Endothelial cell of umbilical vein (primary cell): ENCODE measurements around the gene ZBTB44. TPM values are rescaled to one million over a fixed set of nuclear protein-coding genes. Genes with fewer than 3 reads are reported as not detected.

ENCODE experiments used
- BruUV-seq: library from RNA; stranded (reverse); fragments of 400-500 nt; replicated peaks from 2 replicates; lab custom pipeline; 2021; lab: Mats Ljungman, UMichigan
- CTCF ChIA-PET: fragments of 300-600, 350-600 bp; sonication (Branson Sonifier 250); formaldehyde crosslinking; loops from one replicate; lab custom pipeline; 2021; ENCODE audit warnings: antibody characterized with exemption, inconsistent platforms; lab: Charles Lee
- POLR2A ChIA-PET: fragments of 300-600, 350-600 bp; sonication (Branson Sonifier 250); formaldehyde crosslinking; loops from one replicate; lab custom pipeline; 2021; ENCODE audit warnings: antibody characterized with exemption, inconsistent platforms; lab: Charles Lee
- DNase-seq: peaks from one replicate; pipeline ENCODE4 v3.0.0-alpha.2; 2011; ENCODE audit warnings: low read depth, low spot score
- FAIRE-seq: peaks from 2 replicates; lab custom pipeline; 2011; peaks lifted over from hg19 to GRCh38; lab: Jason Lieb, UNC
- H2AFZ ChIP-seq: 2 replicates; pipeline ENCODE4 v1.6.0; 2012; ENCODE audit warnings: low read depth, low read length, control low read depth, inconsistent platforms
- H3K27ac ChIP-seq: 2 replicates; pipeline ENCODE4 v1.5.1; 2011; ENCODE audit warnings: low read depth, mild to moderate bottlenecking, control low read depth, low read length, moderate library complexity; ENCODE audit not compliant: insufficient read depth
- H3K27me3 ChIP-seq, 2 experiments: 2 replicates each; pipeline versions ENCODE4 v1.6.0 to v1.6.1; 2011; ENCODE audit warnings: low read length in 2 of 2, mixed read lengths in 1 of 2; ENCODE audit not compliant: control insufficient read depth in 2 of 2, insufficient read depth in 2 of 2
- H3K36me3 ChIP-seq, 2 experiments: 2 replicates in 1 of 2; 3 replicates in 1 of 2; pipeline ENCODE4 v1.5.1; 2011; ENCODE audit warnings: low read length in 2 of 2, mild to moderate bottlenecking in 1 of 2, moderate library complexity in 1 of 2; ENCODE audit not compliant: control insufficient read depth in 2 of 2, insufficient read depth in 2 of 2; ENCODE audit errors: extremely low read depth in 1 of 2
- H3K4me1 ChIP-seq: 3 replicates; pipeline ENCODE4 v1.5.1; 2011; ENCODE audit warnings: mild to moderate bottlenecking, low read length; ENCODE audit not compliant: control insufficient read depth, insufficient read depth; ENCODE audit errors: extremely low read depth
- H3K4me2 ChIP-seq: 2 replicates; pipeline ENCODE4 v1.6.1; 2011; ENCODE audit warnings: low read length, control low read depth, mixed read lengths; ENCODE audit not compliant: insufficient read depth
- H3K4me3 ChIP-seq, 3 experiments: fragments of 200-600 bp in 1 of 3; sonication (generic), shearing (Covaris generic) in 1 of 3; replicated peaks in 1 of 3; 2 replicates each; pipeline ENCODE4 v1.5.1; 2011 to 2016; ENCODE audit warnings: control low read depth in 3 of 3, low read length in 3 of 3, mild to moderate bottlenecking in 2 of 3, inconsistent platforms in 1 of 3, low read depth in 1 of 3, moderate library complexity in 1 of 3; ENCODE audit not compliant: insufficient read depth in 1 of 3
- H3K79me2 ChIP-seq: 2 replicates; pipeline ENCODE4 v1.6.0; 2012; ENCODE audit warnings: low read length, inconsistent platforms; ENCODE audit not compliant: control insufficient read depth, insufficient read depth
- H3K9ac ChIP-seq: replicated peaks from 2 replicates; pipeline ENCODE3; 2011; ENCODE audit warnings: low read length, control low read depth; ENCODE audit not compliant: insufficient read depth; ENCODE audit errors: extremely low read depth
- H3K9me1 ChIP-seq: replicated peaks from 3 replicates; pipeline ENCODE4 v1.6.0; 2011; ENCODE audit warnings: mild to moderate bottlenecking, low read length; ENCODE audit not compliant: control insufficient read depth, insufficient read depth; ENCODE audit errors: extremely low read depth
- H3K9me3 ChIP-seq: replicated peaks from 2 replicates; pipeline ENCODE4 v1.5.1; 2012; ENCODE audit warnings: low read length, inconsistent platforms; ENCODE audit not compliant: control insufficient read depth, insufficient read depth
- H4K20me1 ChIP-seq: replicated peaks from 2 replicates; pipeline ENCODE3; 2011; ENCODE audit warnings: mild to moderate bottlenecking, low read length; ENCODE audit not compliant: control insufficient read depth, insufficient read depth; ENCODE audit errors: extremely low read depth
- CTCF ChIP-seq, 2 donors: IDR thresholded peaks; 1 replicate in 1 of 2; 2 replicates in 1 of 2; pipeline ENCODE4 v1.5.1; 2011; ENCODE audit warnings: low read length in 2 of 2, mild to moderate bottlenecking in 2 of 2, moderate library complexity in 2 of 2, control low read depth in 1 of 2, inconsistent platforms in 1 of 2, low read depth in 1 of 2; ENCODE audit not compliant: insufficient read depth in 1 of 2; ENCODE audit errors: extremely low read depth in 1 of 2
- EZH2 ChIP-seq: IDR thresholded peaks from 2 replicates; pipeline ENCODE4 v1.6.1; 2012; ENCODE audit warnings: borderline replicate concordance, low read depth, mild to moderate bottlenecking, moderate library complexity, low read length, inconsistent platforms; ENCODE audit not compliant: severe bottlenecking
- FOS ChIP-seq: IDR thresholded peaks from 2 replicates; pipeline ENCODE4 v1.6.1; 2011; ENCODE audit warnings: mild to moderate bottlenecking, low read length, moderate library complexity, borderline replicate concordance; ENCODE audit not compliant: insufficient read depth
- GATA2 ChIP-seq: IDR thresholded peaks from 2 replicates; pipeline ENCODE4 v1.7.0; 2011; ENCODE audit warnings: low read depth, mild to moderate bottlenecking, moderate library complexity, mixed read lengths, low read length; ENCODE audit not compliant: insufficient read length, insufficient read depth
- JUN ChIP-seq: IDR thresholded peaks from 2 replicates; pipeline ENCODE4 v1.6.1; 2011; ENCODE audit warnings: borderline replicate concordance, low read depth; ENCODE audit not compliant: insufficient read length, insufficient read depth
- MAX ChIP-seq: IDR thresholded peaks from 2 replicates; pipeline ENCODE4 v1.6.1; 2011; ENCODE audit not compliant: insufficient read depth, insufficient read length
- MYC ChIP-seq: IDR thresholded peaks from one replicate; pipeline ENCODE4 v1.6.1; 2011; ENCODE audit warnings: mild to moderate bottlenecking, low read depth, low read length
- POLR2A ChIP-seq: IDR thresholded peaks from 2 replicates; pipeline ENCODE4 v1.6.1; 2012; ENCODE audit warnings: low read depth, mild to moderate bottlenecking, control low read depth, low read length
- POLR2AphosphoS5 ChIP-seq: IDR thresholded peaks from 2 replicates; pipeline ENCODE4 v1.6.1; 2012; ENCODE audit warnings: low read depth, mild to moderate bottlenecking, control low read depth, low read length, moderate library complexity; ENCODE audit not compliant: insufficient read depth
- dilution Hi-C: fragments of 300-500 bp; cut with MboI; formaldehyde crosslinking; loops from one replicate; pipeline ENCODE4 v1.15.0; 2019; ENCODE audit warnings: low sequenced_read_pairs; ENCODE audit not compliant: extremely low pct_ligation_motif_present
- intact Hi-C: fragments of 100-400 bp; cut with micrococcal nuclease; formaldehyde crosslinking; loops from one replicate; pipeline ENCODE4 v1.10.0; 2022
- polyA plus RNA-seq, 4 experiments: library from polyadenylated mRNA; depleted of rRNA in 3 of 4; stranded (reverse) in 3 of 4; unstranded in 1 of 4; fragments of >200 nt; gene quantifications; 2 replicates each; pipeline versions ENCODE4 v1.2.1 to v1.2.3, GENCODE V29; 2011 to 2012; ENCODE audit warnings: missing spikeins in 1 of 4
- total RNA-seq: library from RNA; stranded (reverse); gene quantifications from 2 replicates; pipeline ENCODE4 v1.2.3, GENCODE V29; 2021

ZBTB44 gene
- total and polyA plus RNA-seq, 2 donors (not counting 3 experiments of a cell fraction or from before 2014, with no cell fraction given), result 8.7 to 24.4 TPM

- no peak for DNase-seq
- H3K4me3 ChIP-seq, result no peak overlapping the region
- intact Hi-C loops, result no loop called here
- H3K27me3 ChIP-seq, result no peaks in the 10 kb centered on the region
- POLR2A ChIA-PET, result no interaction called here
- H3K27ac ChIP-seq, result no peak overlapping the region
- no TSS peak for BruUV-seq
- no peaks in the 10 kb centered on the region for H3K4me1 ChIP-seq
- TF ChIP-seq GATA2, result no peak
- no peak for TF ChIP-seq JUN
- TF ChIP-seq MYC, result no peak
- TF ChIP-seq CTCF (IDR thresholded peaks at IDR 0.05; ENCODE audit: extremely low read depth in 1 of 2, insufficient read depth in 1 of 2, low read depth in 1 of 2, low read length in 2 of 2), result no peak
- no peak for TF ChIP-seq POLR2AphosphoS5
- no peak for TF ChIP-seq EZH2
- TF ChIP-seq MAX, result no peak
- TF ChIP-seq POLR2A, result no peak
- no peak for TF ChIP-seq FOS
- CTCF ChIA-PET, result no interaction called here
- H3K9ac ChIP-seq, result no peak overlapping the region
- no peaks in the 10 kb centered on the region for H3K36me3 ChIP-seq
- H3K79me2 ChIP-seq, result no peaks in the 10 kb centered on the region
- no peak overlapping the region for H2AFZ ChIP-seq
- dilution Hi-C loops, result no loop called here
- no peak for FAIRE-seq
- H3K9me1 ChIP-seq, result no peaks in the 10 kb centered on the region
- H3K4me2 ChIP-seq, result no peak overlapping the region
- H4K20me1 ChIP-seq, result no peaks in the 10 kb centered on the region
- no peaks in the 10 kb centered on the region for H3K9me3 ChIP-seq
Observed at GRCh38 chr11:130323452-130324450, 9.0 kb upstream of the ZBTB44 start.
